ENCODE results near the gene TEX14.
A peak's percentile ranks its signal among the peaks of the same experiment; 100 is the strongest.
"Not testable (repeated sequence)": the region's sequence is repeated elsewhere in the genome, so short reads cannot be mapped to it uniquely, and the experiment has no call there.

TEX14 gene

DNA sequence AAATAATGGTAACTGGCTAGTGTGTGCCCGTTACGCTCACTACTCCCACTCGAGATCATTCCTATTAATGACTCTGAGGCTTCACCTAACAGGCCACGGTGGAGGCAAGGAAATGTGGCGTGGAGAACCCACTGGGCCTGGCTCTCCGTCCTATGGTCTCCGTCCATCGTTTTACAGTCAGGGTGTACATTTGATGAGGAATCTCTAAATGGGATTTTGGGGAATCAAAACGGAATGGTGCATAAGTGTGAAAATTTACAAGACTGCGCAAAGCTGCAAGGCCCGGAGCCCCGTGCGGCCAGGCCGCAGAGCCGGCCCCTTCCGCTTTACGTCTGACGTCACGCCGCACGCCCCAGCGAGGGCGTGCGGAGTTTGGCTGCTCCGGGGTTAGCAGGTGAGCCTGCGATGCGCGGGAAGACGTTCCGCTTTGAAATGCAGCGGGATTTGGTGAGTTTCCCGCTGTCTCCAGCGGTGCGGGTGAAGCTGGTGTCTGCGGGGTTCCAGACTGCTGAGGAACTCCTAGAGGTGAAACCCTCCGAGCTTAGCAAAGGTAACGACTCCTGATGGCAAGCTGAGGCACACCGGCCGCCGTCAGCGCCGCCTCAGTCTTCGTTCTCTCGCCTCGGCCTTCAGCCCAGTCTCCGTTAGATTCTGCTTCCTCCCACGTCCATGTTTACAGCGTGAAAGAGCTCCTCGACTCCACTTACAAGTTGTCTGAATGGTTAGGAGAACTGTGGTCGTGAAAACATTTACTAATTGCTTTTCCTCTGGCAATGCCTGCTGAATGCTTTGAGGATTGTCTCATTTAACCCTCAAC is 602 bp upstream of the TEX14 start, which contains the start of gene RAD51C:
TSS of gene RAD51C (plus strand) at position 364 of the 817 bp plus-strand sequence. CDS start at position 406, 42 bp downstream.
- Histone ChIP-seq H3K36me3 (ENCODE audit: control insufficient read depth in 5 of 5, insufficient read depth in 5 of 5, low read length in 5 of 5) (peaks cover 0 to 11% (median 0%) of the 10 kb centered on the region in 5 donors), H3K4me3 (ENCODE audit: low read depth in 1 of 5, low read length in 5 of 5) (peak within 1 kb of the TSS; percentile 75 to 96 (median 87)), H3K9me3 (ENCODE audit: control insufficient read depth in 5 of 5, low read length in 5 of 5) (no peaks in the 10 kb centered on the region), H3K9ac (ENCODE audit: low read length in 5 of 5) (peak within 1 kb of the TSS; percentile 69 to 98 (median 88)), H3K4me1 (ENCODE audit: control insufficient read depth in 5 of 5, insufficient read depth in 5 of 5, low read length in 5 of 5) (peaks cover 2 to 20% (median 18%) of the 10 kb centered on the region in 5 donors), H3K27me3 (ENCODE audit: control insufficient read depth in 5 of 5, insufficient read depth in 4 of 5, low read length in 5 of 5) (no peaks in the 10 kb centered on the region), H3K27ac (ENCODE audit: low read depth, low read length) (peak within 1 kb of the TSS; percentile 76)

DNA sequence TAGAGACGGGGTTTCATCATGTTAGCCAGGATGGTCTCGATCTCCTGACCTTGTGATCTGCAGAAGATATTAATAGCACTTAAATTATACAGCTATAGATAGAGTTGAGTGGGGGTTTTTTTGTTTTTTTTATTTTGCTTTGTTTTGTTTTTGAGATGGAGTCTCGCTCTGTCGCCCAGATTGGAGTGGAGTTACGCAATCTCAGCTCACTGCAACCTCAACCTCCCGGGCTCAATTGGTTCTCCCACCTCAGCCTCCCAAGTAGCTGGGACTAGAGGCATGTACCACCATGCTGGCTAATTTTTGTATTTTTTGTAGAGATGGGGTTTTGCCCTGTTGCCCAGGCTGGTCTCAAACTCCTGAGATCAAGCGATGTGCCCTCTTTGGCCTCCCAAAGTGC is 1.8 kb downstream of the TEX14 start:
- H3K36me3 ChIP-seq (ENCODE audit: control insufficient read depth in 5 of 5, insufficient read depth in 5 of 5, low read length in 5 of 5); H3K9me3 ChIP-seq (ENCODE audit: control insufficient read depth in 5 of 5, low read length in 5 of 5); H3K9ac ChIP-seq (ENCODE audit: low read length in 5 of 5); H3K27me3 ChIP-seq (ENCODE audit: control insufficient read depth in 5 of 5, insufficient read depth in 4 of 5, low read length in 5 of 5); H3K4me3 ChIP-seq (ENCODE audit: low read depth in 1 of 5, low read length in 5 of 5); H3K27ac ChIP-seq (ENCODE audit: low read depth, low read length): not testable (repeated sequence)
- H3K4me1 ChIP-seq (ENCODE audit: control insufficient read depth in 5 of 5, insufficient read depth in 5 of 5, low read length in 5 of 5): peaks cover 2 to 20% (median 18%) of the 10 kb centered on the region in 5 donors

DNA sequence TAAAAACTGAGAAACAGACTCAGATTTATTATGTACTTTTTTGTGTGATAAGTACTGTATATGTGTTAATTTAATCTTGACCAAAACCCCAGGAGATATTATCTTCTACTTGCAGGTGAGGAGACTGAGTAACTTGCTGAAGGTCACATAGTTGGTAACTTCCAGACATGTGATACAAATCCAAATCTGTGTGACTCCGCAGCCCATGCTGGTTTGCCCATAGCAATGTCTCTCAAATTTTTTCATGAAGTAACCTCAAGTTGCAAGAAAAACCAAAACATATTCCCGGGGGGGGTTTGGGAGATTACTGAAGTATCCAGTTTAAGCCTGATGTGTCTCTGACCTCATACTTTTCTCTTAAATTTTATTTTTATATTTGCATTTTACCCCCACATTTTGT is 3.3 kb downstream of the TEX14 start:
- H3K4me3 ChIP-seq (ENCODE audit: low read depth in 1 of 5, low read length in 5 of 5): no peak overlapping the region
- H3K9me3 ChIP-seq (ENCODE audit: control insufficient read depth in 5 of 5, low read length in 5 of 5): no peaks in the 10 kb centered on the region
- H3K27me3 ChIP-seq (ENCODE audit: control insufficient read depth in 5 of 5, insufficient read depth in 4 of 5, low read length in 5 of 5): no peaks in the 10 kb centered on the region
- H3K27ac ChIP-seq (ENCODE audit: low read depth, low read length): no peak overlapping the region
- H3K4me1 ChIP-seq (ENCODE audit: control insufficient read depth in 5 of 5, insufficient read depth in 5 of 5, low read length in 5 of 5): peaks cover 2 to 18% (median 14%) of the 10 kb centered on the region in 5 donors
- H3K9ac ChIP-seq (ENCODE audit: low read length in 5 of 5): no peak overlapping the region
- H3K36me3 ChIP-seq (ENCODE audit: control insufficient read depth in 5 of 5, insufficient read depth in 5 of 5, low read length in 5 of 5): no peaks in the 10 kb centered on the region

DNA sequence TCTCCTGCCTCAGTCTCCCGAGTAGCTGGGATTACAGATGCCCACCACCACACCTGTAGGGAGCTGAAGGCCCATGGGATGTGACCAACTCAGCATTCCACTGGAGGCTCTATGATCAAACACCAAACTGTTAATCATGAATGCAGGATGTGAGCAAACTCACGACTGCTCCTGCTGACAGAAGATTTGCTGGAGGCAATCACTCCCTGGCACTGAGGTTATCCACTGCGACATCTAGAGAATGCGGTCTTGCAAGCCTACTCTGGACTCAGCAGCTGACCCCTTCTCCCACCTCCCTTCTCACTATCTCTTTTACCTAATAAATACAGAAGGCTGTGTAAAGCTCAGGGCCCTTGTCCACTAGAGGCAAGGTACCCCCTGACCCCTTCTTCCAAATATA is 4.9 kb downstream of the TEX14 start:
- H3K36me3 ChIP-seq (ENCODE audit: control insufficient read depth in 5 of 5, insufficient read depth in 5 of 5, low read length in 5 of 5): no peaks in the 10 kb centered on the region
- no peaks in the 10 kb centered on the region for H3K9me3 ChIP-seq (ENCODE audit: control insufficient read depth in 5 of 5, low read length in 5 of 5)
- peaks cover 0 to 2% (median under 1%) of the 10 kb centered on the region in 5 donors for H3K4me1 ChIP-seq (ENCODE audit: control insufficient read depth in 5 of 5, insufficient read depth in 5 of 5, low read length in 5 of 5)
- no peak overlapping the region for H3K27ac ChIP-seq (ENCODE audit: low read depth, low read length)
- no peaks in the 10 kb centered on the region for H3K27me3 ChIP-seq (ENCODE audit: control insufficient read depth in 5 of 5, insufficient read depth in 4 of 5, low read length in 5 of 5)
- no peak overlapping the region for H3K9ac ChIP-seq (ENCODE audit: low read length in 5 of 5)
- H3K4me3 ChIP-seq (ENCODE audit: low read depth in 1 of 5, low read length in 5 of 5): no peak overlapping the region

DNA sequence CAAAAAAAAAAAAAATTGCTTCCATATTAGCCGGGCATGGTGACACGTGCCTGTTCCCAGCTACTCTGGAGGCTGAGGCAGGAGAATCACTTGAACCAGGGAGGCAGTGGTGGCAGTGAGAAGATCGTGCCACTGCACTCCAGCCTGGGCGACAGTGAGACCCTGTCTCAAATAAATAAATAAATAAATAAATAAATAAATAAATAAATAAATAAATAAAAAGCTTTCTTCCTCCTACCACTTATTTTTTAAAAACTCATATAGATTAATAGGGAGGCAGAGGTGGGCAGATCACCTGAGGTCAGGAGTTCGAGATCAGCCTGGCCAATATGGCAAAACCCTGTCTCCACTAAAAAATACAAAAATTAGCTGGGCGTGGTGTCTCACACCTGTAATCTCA is 7.4 kb downstream of the TEX14 start:
- H3K27me3 ChIP-seq (ENCODE audit: control insufficient read depth in 5 of 5, insufficient read depth in 4 of 5, low read length in 5 of 5); H3K9ac ChIP-seq (ENCODE audit: low read length in 5 of 5); H3K9me3 ChIP-seq (ENCODE audit: control insufficient read depth in 5 of 5, low read length in 5 of 5); H3K27ac ChIP-seq (ENCODE audit: low read depth, low read length); H3K36me3 ChIP-seq (ENCODE audit: control insufficient read depth in 5 of 5, insufficient read depth in 5 of 5, low read length in 5 of 5); H3K4me3 ChIP-seq (ENCODE audit: low read depth in 1 of 5, low read length in 5 of 5); H3K4me1 ChIP-seq (ENCODE audit: control insufficient read depth in 5 of 5, insufficient read depth in 5 of 5, low read length in 5 of 5): not testable (repeated sequence)

DNA sequence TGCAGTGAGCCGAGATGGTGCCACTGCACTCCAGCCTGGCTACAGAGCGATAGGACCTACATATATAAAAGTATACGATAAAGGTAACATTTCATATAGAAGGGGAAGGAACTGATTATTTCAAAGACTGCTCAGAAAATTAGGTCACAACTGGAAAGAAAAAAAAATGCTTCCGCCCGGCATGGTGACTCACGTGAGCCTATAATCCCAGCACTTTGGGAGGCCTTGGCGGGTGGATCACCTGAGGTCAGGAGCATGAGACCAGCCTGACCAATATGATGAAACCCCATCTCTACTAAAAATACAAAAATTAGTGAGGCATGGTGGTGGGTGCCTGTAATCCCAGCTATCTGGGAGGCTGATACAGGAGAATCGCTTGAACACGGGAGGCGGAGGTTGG is 7.8 kb downstream of the TEX14 start:
- no peaks in the 10 kb centered on the region for H3K9me3 ChIP-seq (ENCODE audit: control insufficient read depth in 5 of 5, low read length in 5 of 5)
- no peaks in the 10 kb centered on the region for H3K27me3 ChIP-seq (ENCODE audit: control insufficient read depth in 5 of 5, insufficient read depth in 4 of 5, low read length in 5 of 5)
- H3K27ac ChIP-seq (ENCODE audit: low read depth, low read length): no peak overlapping the region
- no peaks in the 10 kb centered on the region for H3K4me1 ChIP-seq (ENCODE audit: control insufficient read depth in 5 of 5, insufficient read depth in 5 of 5, low read length in 5 of 5)
- no peak overlapping the region for H3K9ac ChIP-seq (ENCODE audit: low read length in 5 of 5)
- no peaks in the 10 kb centered on the region for H3K36me3 ChIP-seq (ENCODE audit: control insufficient read depth in 5 of 5, insufficient read depth in 5 of 5, low read length in 5 of 5)
- H3K4me3 ChIP-seq (ENCODE audit: low read depth in 1 of 5, low read length in 5 of 5): no peak overlapping the region

DNA sequence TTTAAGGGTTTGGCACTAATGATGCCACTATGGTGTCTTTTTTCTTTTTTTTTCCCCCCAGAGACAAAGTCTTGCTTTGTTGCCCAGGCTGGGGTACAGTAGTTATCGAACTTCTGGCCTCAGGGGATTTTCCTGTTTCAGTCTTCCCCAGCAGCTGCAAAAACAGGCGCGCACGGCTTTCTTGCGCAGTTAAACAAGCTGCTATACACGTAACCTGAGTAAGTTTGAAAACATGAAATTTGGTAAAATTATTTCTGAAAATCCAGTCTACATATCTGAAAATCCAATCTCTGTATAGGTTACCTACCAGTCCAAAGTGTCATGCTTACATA is 11.8 kb downstream of the TEX14 start:
- H3K27ac ChIP-seq (ENCODE audit: low read depth, low read length): no peak overlapping the region
- H3K9me3 ChIP-seq (ENCODE audit: control insufficient read depth in 5 of 5, low read length in 5 of 5): no peaks in the 10 kb centered on the region
- no peak overlapping the region for H3K4me3 ChIP-seq (ENCODE audit: low read depth in 1 of 5, low read length in 5 of 5)
- H3K36me3 ChIP-seq (ENCODE audit: control insufficient read depth in 5 of 5, insufficient read depth in 5 of 5, low read length in 5 of 5): no peaks in the 10 kb centered on the region
- peaks cover 0 to 3% (median 0%) of the 10 kb centered on the region in 5 donors for H3K4me1 ChIP-seq (ENCODE audit: control insufficient read depth in 5 of 5, insufficient read depth in 5 of 5, low read length in 5 of 5)
- H3K27me3 ChIP-seq (ENCODE audit: control insufficient read depth in 5 of 5, insufficient read depth in 4 of 5, low read length in 5 of 5): no peaks in the 10 kb centered on the region
- H3K9ac ChIP-seq (ENCODE audit: low read length in 5 of 5): no peak overlapping the region

DNA sequence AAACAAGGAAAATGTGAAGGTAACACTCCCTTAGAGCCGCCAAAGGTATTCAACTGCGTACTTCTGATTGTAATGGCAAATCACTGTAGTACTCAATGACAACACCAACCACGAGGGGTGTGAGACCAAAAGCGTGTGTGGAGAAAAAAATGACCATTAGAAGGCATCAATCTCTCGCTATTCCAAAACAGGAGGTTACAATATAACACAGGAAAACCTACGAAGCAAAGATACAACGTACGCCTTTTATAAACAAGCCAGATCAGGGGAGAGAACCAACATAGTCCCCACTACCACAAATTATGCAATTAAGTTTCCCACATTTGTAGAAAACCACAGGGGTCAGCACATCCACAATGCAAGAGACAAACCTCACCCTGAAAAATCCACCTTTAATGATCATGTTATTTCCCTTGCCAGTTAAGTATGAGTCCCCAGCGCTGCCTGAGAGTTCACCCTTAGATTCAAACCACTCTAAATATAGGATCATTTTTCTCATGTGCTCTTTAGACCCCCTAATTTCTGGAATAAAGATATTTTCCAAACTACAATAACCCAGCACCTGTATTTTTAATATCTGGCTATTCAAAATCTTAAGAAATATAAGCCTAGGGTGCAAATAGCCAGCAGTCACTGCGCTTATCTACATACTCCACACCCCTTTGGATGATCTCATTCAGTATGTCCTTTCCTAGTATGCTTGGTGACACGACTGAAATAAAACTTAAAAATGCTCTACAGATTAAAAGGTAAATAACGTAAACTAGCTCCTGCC is 12.4 kb downstream of the TEX14 start:
- no peak overlapping the region for H3K9ac ChIP-seq (ENCODE audit: low read length in 5 of 5)
- no peaks in the 10 kb centered on the region for H3K36me3 ChIP-seq (ENCODE audit: control insufficient read depth in 5 of 5, insufficient read depth in 5 of 5, low read length in 5 of 5)
- no peak overlapping the region for H3K27ac ChIP-seq (ENCODE audit: low read depth, low read length)
- peaks cover 0 to 3% (median 0%) of the 10 kb centered on the region in 5 donors for H3K4me1 ChIP-seq (ENCODE audit: control insufficient read depth in 5 of 5, insufficient read depth in 5 of 5, low read length in 5 of 5)
- no peak overlapping the region for H3K4me3 ChIP-seq (ENCODE audit: low read depth in 1 of 5, low read length in 5 of 5)
- no peaks in the 10 kb centered on the region for H3K9me3 ChIP-seq (ENCODE audit: control insufficient read depth in 5 of 5, low read length in 5 of 5)
- no peaks in the 10 kb centered on the region for H3K27me3 ChIP-seq (ENCODE audit: control insufficient read depth in 5 of 5, insufficient read depth in 4 of 5, low read length in 5 of 5)

DNA sequence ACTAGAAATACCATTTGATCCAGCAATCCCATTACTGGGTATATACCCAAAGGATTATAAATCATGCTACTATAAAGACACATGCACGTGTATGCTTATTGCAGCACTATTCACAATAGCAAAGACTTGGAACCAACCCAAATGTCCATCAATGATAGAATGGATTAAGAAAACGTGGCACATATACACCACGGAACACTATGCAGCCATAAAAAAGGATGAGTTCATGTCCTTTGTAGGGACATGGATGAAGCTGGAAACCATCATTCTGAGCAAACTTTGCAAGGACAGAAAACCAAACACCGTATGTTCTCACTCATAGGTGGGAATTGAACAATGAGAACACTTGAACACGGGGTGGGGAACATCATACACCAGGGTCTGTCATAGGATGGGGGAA is 13.6 kb downstream of the TEX14 start:
- H3K9ac ChIP-seq (ENCODE audit: low read length in 5 of 5); H3K4me3 ChIP-seq (ENCODE audit: low read depth in 1 of 5, low read length in 5 of 5); H3K36me3 ChIP-seq (ENCODE audit: control insufficient read depth in 5 of 5, insufficient read depth in 5 of 5, low read length in 5 of 5); H3K4me1 ChIP-seq (ENCODE audit: control insufficient read depth in 5 of 5, insufficient read depth in 5 of 5, low read length in 5 of 5); H3K27ac ChIP-seq (ENCODE audit: low read depth, low read length); H3K27me3 ChIP-seq (ENCODE audit: control insufficient read depth in 5 of 5, insufficient read depth in 4 of 5, low read length in 5 of 5); H3K9me3 ChIP-seq (ENCODE audit: control insufficient read depth in 5 of 5, low read length in 5 of 5): not testable (repeated sequence)

DNA sequence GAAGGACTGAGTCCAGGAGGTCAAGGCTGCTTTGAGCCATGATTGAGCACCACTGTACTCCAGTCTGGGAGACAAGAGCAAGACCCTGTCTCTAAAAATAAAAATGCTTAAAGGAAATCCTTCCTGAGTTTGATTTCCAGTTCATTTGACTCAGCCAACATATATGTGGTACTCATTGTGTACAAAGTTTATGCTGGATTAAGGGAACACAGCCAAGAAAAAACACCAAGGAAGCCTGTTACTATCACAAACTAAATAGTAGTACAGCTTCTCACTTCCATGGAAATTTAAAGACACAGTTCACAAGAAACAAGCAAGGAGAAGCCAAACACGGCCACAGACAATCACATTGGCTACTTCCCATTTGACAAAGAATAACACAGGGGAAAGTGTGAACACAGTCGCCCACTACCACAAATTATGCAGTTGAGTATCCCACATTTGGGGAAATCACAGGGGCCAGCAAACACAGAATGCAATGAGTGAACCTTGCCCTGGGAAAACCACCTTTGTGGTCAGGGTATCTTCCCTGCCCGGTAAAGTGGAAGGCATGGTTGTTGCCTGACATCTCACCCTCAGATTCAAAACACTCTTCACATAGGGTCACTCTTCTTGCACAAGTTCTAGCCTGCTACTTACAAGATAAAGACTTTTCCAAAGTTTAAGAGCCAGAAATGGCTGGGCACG is 14.5 kb downstream of the TEX14 start:
- Histone ChIP-seq H3K9me3 (ENCODE audit: control insufficient read depth in 5 of 5, low read length in 5 of 5) (no peaks in the 10 kb centered on the region), H3K4me1 (ENCODE audit: control insufficient read depth in 5 of 5, insufficient read depth in 5 of 5, low read length in 5 of 5) (peaks cover 0 to 3% (median 0%) of the 10 kb centered on the region in 5 donors), H3K27ac (ENCODE audit: low read depth, low read length) (no peak overlapping the region), H3K27me3 (ENCODE audit: control insufficient read depth in 5 of 5, insufficient read depth in 4 of 5, low read length in 5 of 5) (no peaks in the 10 kb centered on the region), H3K9ac (ENCODE audit: low read length in 5 of 5) (no peak overlapping the region), H3K4me3 (ENCODE audit: low read depth in 1 of 5, low read length in 5 of 5) (no peak overlapping the region), H3K36me3 (ENCODE audit: control insufficient read depth in 5 of 5, insufficient read depth in 5 of 5, low read length in 5 of 5) (no peaks in the 10 kb centered on the region)

Data from subcutaneous abdominal adipose tissue (tissue), 5 donors.